ENCODE measurements around the gene RIPPLY3.

RIPPLY3 gene

DNA sequence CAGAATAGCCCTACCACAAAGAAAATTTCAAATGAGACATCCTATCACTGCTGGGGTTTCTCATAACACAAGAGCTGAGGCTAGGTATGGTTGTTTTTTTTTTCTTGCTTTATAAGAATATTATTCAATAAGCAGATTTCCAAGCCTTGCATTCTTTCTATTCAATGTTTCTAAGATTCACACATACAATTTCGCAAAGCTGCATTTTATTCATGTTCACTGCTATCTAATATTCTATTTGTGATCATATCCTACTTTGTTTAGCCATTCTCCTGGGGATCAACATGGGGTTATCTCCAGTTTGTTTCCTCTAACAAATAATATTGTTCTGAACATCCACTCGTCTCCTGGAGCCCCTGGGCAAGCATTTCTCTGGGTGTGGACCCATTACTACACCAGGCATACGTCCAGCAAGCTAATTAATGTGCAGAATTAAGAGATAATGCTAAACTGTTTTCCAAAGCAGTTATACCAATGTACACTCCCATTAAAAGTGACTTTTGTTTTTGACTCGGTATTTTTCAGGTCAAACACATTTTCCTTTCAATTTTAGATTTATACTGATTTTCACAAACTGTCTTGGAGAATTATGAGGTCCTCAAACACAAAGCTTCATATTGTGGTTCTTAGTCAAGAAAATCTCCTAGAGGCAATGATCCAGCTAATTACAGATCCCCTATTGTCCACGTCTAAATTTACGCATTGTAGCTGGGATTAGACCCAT lies 24.4 kb upstream of the RIPPLY3 start:
- Histone ChIP-seq H3K4me2 (ENCODE audit: insufficient read depth, low read length, poor library complexity, severe bottlenecking) (no peak overlapping the region), H2BK120ac (ENCODE audit: low read depth, low read length) (no peak overlapping the region), H3K4ac (ENCODE audit: low read length) (no peak overlapping the region), H3K27ac (replicated peaks; ENCODE audit: low read length) (no peak overlapping the region), H3K14ac (ENCODE audit: low read length) (no peak overlapping the region), H3K18ac (ENCODE audit: low read length) (no peak overlapping the region), H3K9ac (ENCODE audit: low read depth, low read length, poor library complexity) (no peak overlapping the region), H3K23ac (ENCODE audit: low read depth, low read length, poor library complexity) (no peak overlapping the region), H3K36me3 (replicated peaks in 1 of 2; ENCODE audit: control insufficient read depth in 2 of 2, insufficient read depth in 2 of 2, low read length in 2 of 2) (peaks cover 0 to 3% of the 10 kb centered on the region in 2 donors), H3K9me3 (replicated peaks in 1 of 2; ENCODE audit: control insufficient read depth in 2 of 2, insufficient read depth in 1 of 2, low read depth in 1 of 2, low read length in 2 of 2) (peaks cover 0 to 4% of the 10 kb centered on the region in 2 donors), H3K79me1 (ENCODE audit: low read depth, low read length) (no peaks in the 10 kb centered on the region), H3K27me3 (ENCODE audit: control insufficient read depth in 3 of 3, insufficient read depth in 3 of 3, low read depth in 1 of 3, low read length in 3 of 3) (peaks cover 0 to 11% (median 2%) of the 10 kb centered on the region in 3 experiments), H3K4me3 (ENCODE audit: low read length in 2 of 2) (no peak overlapping the region), H2BK15ac (ENCODE audit: low read length) (no peak overlapping the region), H4K91ac (ENCODE audit: low read depth, low read length, poor library complexity) (no peak overlapping the region), H2BK5ac (ENCODE audit: low read length) (no peak overlapping the region), H2AK5ac (ENCODE audit: low read depth, low read length) (no peak overlapping the region), H2BK12ac (ENCODE audit: low read length) (no peak overlapping the region), H3K4me1 (ENCODE audit: control insufficient read depth in 2 of 2, insufficient read depth in 1 of 2, low read depth in 1 of 2, low read length in 2 of 2) (peaks cover 4 to 7% of the 10 kb centered on the region in 2 donors), H2AFZ (ENCODE audit: low read length) (no peak overlapping the region), H4K8ac (ENCODE audit: low read depth, low read length) (no peak overlapping the region)
- no peak for DNase-seq (ENCODE audit: low spot score)
- no CpG with 5 or more reads among the region's 6 CpGs for WGBS, 2 donors (ENCODE audit: extremely low coverage in 2 of 2, insufficient read length in 2 of 2, insufficient replicate concordance in 1 of 2)

DNA sequence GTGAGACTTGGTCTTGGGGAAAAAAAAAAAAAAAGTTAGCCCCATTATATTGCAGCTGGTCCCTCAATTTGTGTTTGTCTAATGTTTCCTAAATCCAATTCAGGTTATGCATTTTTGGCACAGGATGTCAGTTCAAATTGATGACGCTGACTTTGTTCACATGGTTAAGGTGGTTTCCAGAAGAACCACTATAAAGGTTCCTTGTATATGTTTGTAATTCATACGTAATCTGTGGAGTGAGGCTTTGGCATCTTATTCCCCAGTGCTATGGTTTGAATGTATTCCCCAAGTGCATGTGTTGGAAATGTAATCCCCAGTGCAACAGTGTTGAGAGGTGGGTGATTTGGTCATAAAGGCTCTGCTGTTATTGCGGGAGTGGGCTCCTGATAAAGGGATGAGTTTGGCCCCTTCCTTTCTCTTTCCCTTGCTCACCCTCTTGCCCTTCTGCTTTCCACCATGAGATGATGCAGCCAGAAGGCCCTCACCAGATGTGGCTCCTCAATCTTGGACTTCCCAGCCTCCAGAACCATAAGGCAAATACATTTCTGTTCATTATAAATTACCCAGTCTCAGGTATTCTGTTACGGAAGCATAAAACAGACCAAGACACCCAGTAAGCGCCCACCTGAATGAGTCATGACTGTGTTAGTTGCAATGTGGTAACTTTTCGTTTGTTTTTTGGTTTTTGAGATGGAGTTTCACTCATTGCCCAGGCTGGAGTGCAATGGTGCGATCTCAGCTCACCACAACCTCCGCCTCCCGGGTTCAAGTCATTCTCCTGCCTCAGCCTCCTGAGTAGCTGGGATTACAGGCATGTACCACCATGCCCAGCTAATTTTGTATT lies 20.5 kb upstream of the RIPPLY3 start:
- WGBS, 2 donors (ENCODE audit: extremely low coverage in 2 of 2, insufficient read length in 2 of 2, insufficient replicate concordance in 1 of 2): no CpG with 5 or more reads among the region's 9 CpGs
- no peak overlapping the region for H3K14ac ChIP-seq (ENCODE audit: low read length)
- H3K79me1 ChIP-seq (ENCODE audit: low read depth, low read length): no peaks in the 10 kb centered on the region
- H2BK15ac ChIP-seq (ENCODE audit: low read length): no peak overlapping the region
- H2BK5ac ChIP-seq (ENCODE audit: low read length): no peak overlapping the region
- no peak overlapping the region for H2AK5ac ChIP-seq (ENCODE audit: low read depth, low read length)
- no peak overlapping the region for H3K18ac ChIP-seq (ENCODE audit: low read length)
- H3K27me3 ChIP-seq (ENCODE audit: control insufficient read depth in 3 of 3, insufficient read depth in 3 of 3, low read depth in 1 of 3, low read length in 3 of 3): peaks cover 0 to 2% (median 0%) of the 10 kb centered on the region in 3 experiments
- H3K4me3 ChIP-seq (ENCODE audit: low read length in 2 of 2): no peak overlapping the region
- no peak overlapping the region for H3K4ac ChIP-seq (ENCODE audit: low read length)
- no peak overlapping the region for H4K8ac ChIP-seq (ENCODE audit: low read depth, low read length)
- H4K91ac ChIP-seq (ENCODE audit: low read depth, low read length, poor library complexity): no peak overlapping the region
- DNase-seq (ENCODE audit: low spot score): no peak
- H2BK120ac ChIP-seq (ENCODE audit: low read depth, low read length): no peak overlapping the region
- peaks cover 0 to 3% of the 10 kb centered on the region in 2 donors for H3K36me3 ChIP-seq (replicated peaks in 1 of 2; ENCODE audit: control insufficient read depth in 2 of 2, insufficient read depth in 2 of 2, low read length in 2 of 2)
- no peak overlapping the region for H3K27ac ChIP-seq (replicated peaks; ENCODE audit: low read length)
- H3K9me3 ChIP-seq (replicated peaks in 1 of 2; ENCODE audit: control insufficient read depth in 2 of 2, insufficient read depth in 1 of 2, low read depth in 1 of 2, low read length in 2 of 2): peaks cover 0 to 4% of the 10 kb centered on the region in 2 donors
- no peak overlapping the region for H3K9ac ChIP-seq (ENCODE audit: low read depth, low read length, poor library complexity)
- H3K23ac ChIP-seq (ENCODE audit: low read depth, low read length, poor library complexity): no peak overlapping the region
- peaks cover 8% of the 10 kb centered on the region in 2 donors for H3K4me1 ChIP-seq (ENCODE audit: control insufficient read depth in 2 of 2, insufficient read depth in 1 of 2, low read depth in 1 of 2, low read length in 2 of 2)
- no peak overlapping the region for H2AFZ ChIP-seq (ENCODE audit: low read length)
- no peak overlapping the region for H3K4me2 ChIP-seq (ENCODE audit: insufficient read depth, low read length, poor library complexity, severe bottlenecking)
- no peak overlapping the region for H2BK12ac ChIP-seq (ENCODE audit: low read length)

DNA sequence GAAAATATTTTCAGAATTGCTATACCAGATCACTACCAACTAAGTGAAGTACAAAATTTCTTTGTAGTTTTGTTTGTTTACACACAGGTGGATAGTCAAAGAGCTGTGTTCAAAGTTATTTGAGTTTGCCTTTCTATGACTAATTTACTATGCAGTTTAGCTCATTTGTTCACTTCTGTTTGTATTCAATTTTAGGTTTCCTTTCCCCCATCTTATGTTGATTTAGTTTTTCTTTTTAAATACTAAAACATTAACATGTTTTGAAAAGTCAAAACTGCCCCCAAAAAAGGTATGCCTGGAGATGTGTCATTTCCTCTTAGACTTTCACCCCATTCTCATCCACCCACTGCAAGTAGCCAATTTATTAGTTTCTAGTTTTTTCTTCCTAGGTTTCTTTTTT lies 18.7 kb upstream of the RIPPLY3 start:
- H3K4ac ChIP-seq (ENCODE audit: low read length): no peak overlapping the region
- peaks cover 0 to 4% of the 10 kb centered on the region in 2 donors for H3K9me3 ChIP-seq (replicated peaks in 1 of 2; ENCODE audit: control insufficient read depth in 2 of 2, insufficient read depth in 1 of 2, low read depth in 1 of 2, low read length in 2 of 2)
- H3K9ac ChIP-seq (ENCODE audit: low read depth, low read length, poor library complexity): no peak overlapping the region
- H2BK5ac ChIP-seq (ENCODE audit: low read length): no peak overlapping the region
- H3K14ac ChIP-seq (ENCODE audit: low read length): no peak overlapping the region
- peaks cover 8 to 9% of the 10 kb centered on the region in 2 donors for H3K4me1 ChIP-seq (ENCODE audit: control insufficient read depth in 2 of 2, insufficient read depth in 1 of 2, low read depth in 1 of 2, low read length in 2 of 2)
- H3K79me1 ChIP-seq (ENCODE audit: low read depth, low read length): no peaks in the 10 kb centered on the region
- no peak overlapping the region for H2BK120ac ChIP-seq (ENCODE audit: low read depth, low read length)
- H3K4me2 ChIP-seq (ENCODE audit: insufficient read depth, low read length, poor library complexity, severe bottlenecking): no peak overlapping the region
- H3K36me3 ChIP-seq (replicated peaks in 1 of 2; ENCODE audit: control insufficient read depth in 2 of 2, insufficient read depth in 2 of 2, low read length in 2 of 2): peaks cover 0 to 3% of the 10 kb centered on the region in 2 donors
- DNase-seq (ENCODE audit: low spot score): no peak
- no peaks in the 10 kb centered on the region for H3K27me3 ChIP-seq (ENCODE audit: control insufficient read depth in 3 of 3, insufficient read depth in 3 of 3, low read depth in 1 of 3, low read length in 3 of 3)
- H4K91ac ChIP-seq (ENCODE audit: low read depth, low read length, poor library complexity): no peak overlapping the region
- H2BK12ac ChIP-seq (ENCODE audit: low read length): no peak overlapping the region
- H3K23ac ChIP-seq (ENCODE audit: low read depth, low read length, poor library complexity): no peak overlapping the region
- no peak overlapping the region for H3K27ac ChIP-seq (replicated peaks; ENCODE audit: low read length)
- no peak overlapping the region for H4K8ac ChIP-seq (ENCODE audit: low read depth, low read length)
- H3K4me3 ChIP-seq (ENCODE audit: low read length in 2 of 2): no peak overlapping the region
- H2BK15ac ChIP-seq (ENCODE audit: low read length): no peak overlapping the region
- no peak overlapping the region for H3K18ac ChIP-seq (ENCODE audit: low read length)
- no peak overlapping the region for H2AK5ac ChIP-seq (ENCODE audit: low read depth, low read length)
- H2AFZ ChIP-seq (ENCODE audit: low read length): no peak overlapping the region

DNA sequence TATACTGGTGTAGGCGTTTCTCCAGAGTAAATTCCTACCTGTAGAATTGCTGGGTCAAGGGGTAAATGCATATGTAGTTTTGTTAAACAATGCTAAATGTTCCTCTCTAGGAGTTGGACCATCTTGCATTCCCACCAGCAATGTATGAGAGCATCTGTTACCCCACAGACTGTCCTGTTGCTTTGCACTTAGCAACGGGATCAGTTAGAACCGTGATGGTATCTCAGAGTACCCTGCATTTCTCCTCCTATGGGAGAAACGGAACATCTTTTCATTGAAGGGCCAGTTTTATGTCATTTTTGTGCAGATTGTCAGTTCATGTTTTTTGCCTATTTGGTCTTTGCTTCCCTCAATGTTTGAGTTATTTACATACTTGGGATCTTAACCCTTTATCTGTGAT lies 18.0 kb upstream of the RIPPLY3 start:
- Histone ChIP-seq H3K23ac (ENCODE audit: low read depth, low read length, poor library complexity) (no peak overlapping the region), H2AFZ (ENCODE audit: low read length) (no peak overlapping the region), H2BK5ac (ENCODE audit: low read length) (no peak overlapping the region), H3K4me2 (ENCODE audit: insufficient read depth, low read length, poor library complexity, severe bottlenecking) (no peak overlapping the region), H4K8ac (ENCODE audit: low read depth, low read length) (no peak overlapping the region), H3K4me3 (ENCODE audit: low read length in 2 of 2) (no peak overlapping the region), H2BK12ac (ENCODE audit: low read length) (no peak overlapping the region), H3K18ac (ENCODE audit: low read length) (no peak overlapping the region), H3K9ac (ENCODE audit: low read depth, low read length, poor library complexity) (no peak overlapping the region), H2BK120ac (ENCODE audit: low read depth, low read length) (no peak overlapping the region), H4K91ac (ENCODE audit: low read depth, low read length, poor library complexity) (no peak overlapping the region), H3K36me3 (replicated peaks in 1 of 2; ENCODE audit: control insufficient read depth in 2 of 2, insufficient read depth in 2 of 2, low read length in 2 of 2) (peaks cover 0 to 3% of the 10 kb centered on the region in 2 donors), H3K14ac (ENCODE audit: low read length) (no peak overlapping the region), H3K9me3 (replicated peaks in 1 of 2; ENCODE audit: control insufficient read depth in 2 of 2, insufficient read depth in 1 of 2, low read depth in 1 of 2, low read length in 2 of 2) (peaks cover 0 to 4% of the 10 kb centered on the region in 2 donors), H3K27ac (replicated peaks; ENCODE audit: low read length) (no peak overlapping the region), H2BK15ac (ENCODE audit: low read length) (no peak overlapping the region), H3K4me1 (ENCODE audit: control insufficient read depth in 2 of 2, insufficient read depth in 1 of 2, low read depth in 1 of 2, low read length in 2 of 2) (peaks cover 8 to 9% of the 10 kb centered on the region in 2 donors), H3K79me1 (ENCODE audit: low read depth, low read length) (no peaks in the 10 kb centered on the region), H3K27me3 (ENCODE audit: control insufficient read depth in 3 of 3, insufficient read depth in 3 of 3, low read depth in 1 of 3, low read length in 3 of 3) (no peaks in the 10 kb centered on the region), H3K4ac (ENCODE audit: low read length) (no peak overlapping the region), H2AK5ac (ENCODE audit: low read depth, low read length) (no peak overlapping the region)
- WGBS, 2 donors (ENCODE audit: extremely low coverage in 2 of 2, insufficient read length in 2 of 2, insufficient replicate concordance in 1 of 2): no CpG with 5 or more reads among the region's 4 CpGs
- DNase-seq (ENCODE audit: low spot score): no peak
